ENCODE results near the gene SPATA3.

SPATA3 gene

GRCh38 chr2:231049286-231050017 is 53.5 kb downstream of the SPATA3 start:
- TF ChIP-seq, protein P1, sequence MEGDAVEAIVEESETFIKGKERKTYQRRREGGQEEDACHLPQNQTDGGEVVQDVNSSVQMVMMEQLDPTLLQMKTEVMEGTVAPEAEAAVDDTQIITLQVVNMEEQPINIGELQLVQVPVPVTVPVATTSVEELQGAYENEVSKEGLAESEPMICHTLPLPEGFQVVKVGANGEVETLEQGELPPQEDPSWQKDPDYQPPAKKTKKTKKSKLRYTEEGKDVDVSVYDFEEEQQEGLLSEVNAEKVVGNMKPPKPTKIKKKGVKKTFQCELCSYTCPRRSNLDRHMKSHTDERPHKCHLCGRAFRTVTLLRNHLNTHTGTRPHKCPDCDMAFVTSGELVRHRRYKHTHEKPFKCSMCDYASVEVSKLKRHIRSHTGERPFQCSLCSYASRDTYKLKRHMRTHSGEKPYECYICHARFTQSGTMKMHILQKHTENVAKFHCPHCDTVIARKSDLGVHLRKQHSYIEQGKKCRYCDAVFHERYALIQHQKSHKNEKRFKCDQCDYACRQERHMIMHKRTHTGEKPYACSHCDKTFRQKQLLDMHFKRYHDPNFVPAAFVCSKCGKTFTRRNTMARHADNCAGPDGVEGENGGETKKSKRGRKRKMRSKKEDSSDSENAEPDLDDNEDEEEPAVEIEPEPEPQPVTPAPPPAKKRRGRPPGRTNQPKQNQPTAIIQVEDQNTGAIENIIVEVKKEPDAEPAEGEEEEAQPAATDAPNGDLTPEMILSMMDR (IDR thresholded peaks at IDR 0.05; ENCODE audit: insufficient read depth, low read length, poor library complexity, severe bottlenecking) = no peak
- no peak for TF ChIP-seq EZH2phosphoT487 (conservative IDR thresholded peaks at IDR 0.05; ENCODE audit: low read length)
- Histone ChIP-seq H3K9me2 (replicated peaks; ENCODE audit: insufficient read depth, low read length) (no peaks in the 10 kb centered on the region), H3F3A (ENCODE audit: insufficient read depth) (no peaks in the 10 kb centered on the region), H4K20me1 (ENCODE audit: low read depth, low read length) (no peaks in the 10 kb centered on the region), H3K27ac (ENCODE audit: low read depth, low read length) (no peak overlapping the region), H3K79me2 (ENCODE audit: insufficient read depth, low read length) (no peaks in the 10 kb centered on the region), H2AFZ (ENCODE audit: low read depth, low read length, severe bottlenecking) (no peak overlapping the region), H3K4me3 (ENCODE audit: insufficient read depth, low read length, poor library complexity, severe bottlenecking) (no peak overlapping the region), H3K27me3 (ENCODE audit: low read length) (no peaks in the 10 kb centered on the region), H3K4me2 (ENCODE audit: low read depth, low read length, poor library complexity, severe bottlenecking) (no peak overlapping the region), H3K9me3 (ENCODE audit: insufficient read depth, low read length) (no peaks in the 10 kb centered on the region), H3K9ac (ENCODE audit: low read length) (no peak overlapping the region), H3K36me3 (ENCODE audit: low read length) (no peaks in the 10 kb centered on the region)

- Histone ChIP-seq H3K4me2 (ENCODE audit: low read depth, low read length, poor library complexity, severe bottlenecking) (no peak overlapping the region), H2AFZ (ENCODE audit: low read depth, low read length, severe bottlenecking) (no peak overlapping the region), H3K36me3 (ENCODE audit: low read length) (no peaks in the 10 kb centered on the region), H3F3A (ENCODE audit: insufficient read depth) (no peaks in the 10 kb centered on the region), H3K9me3 (ENCODE audit: insufficient read depth, low read length) (no peaks in the 10 kb centered on the region), H3K4me3 (ENCODE audit: insufficient read depth, low read length, poor library complexity, severe bottlenecking) (no peak overlapping the region), H3K9ac (ENCODE audit: low read length) (no peak overlapping the region), H3K27ac (ENCODE audit: low read depth, low read length) (no peak overlapping the region), H3K27me3 (ENCODE audit: low read length) (no peaks in the 10 kb centered on the region), H4K20me1 (ENCODE audit: low read depth, low read length) (no peaks in the 10 kb centered on the region), H3K9me2 (replicated peaks; ENCODE audit: insufficient read depth, low read length) (no peaks in the 10 kb centered on the region), H3K79me2 (ENCODE audit: insufficient read depth, low read length) (no peaks in the 10 kb centered on the region)
- TF ChIP-seq, protein P1 (IDR thresholded peaks at IDR 0.05; ENCODE audit: insufficient read depth, low read length, poor library complexity, severe bottlenecking) = no peak
- no peak for TF ChIP-seq EZH2phosphoT487 (conservative IDR thresholded peaks at IDR 0.05; ENCODE audit: low read length)
These were observed 54.3 kb downstream of the SPATA3 start for GRCh38 chr2:231050018-231050901.

GRCh38 chr2:231051116-231051515 is 55.2 kb downstream of the SPATA3 start:
- H3K4me3 ChIP-seq (ENCODE audit: insufficient read depth, low read length, poor library complexity, severe bottlenecking) = no peak overlapping the region
- no peaks in the 10 kb centered on the region for H3K9me2 ChIP-seq (replicated peaks; ENCODE audit: insufficient read depth, low read length)
- H3K27me3 ChIP-seq (ENCODE audit: low read length) = no peaks in the 10 kb centered on the region
- no peak overlapping the region for H2AFZ ChIP-seq (ENCODE audit: low read depth, low read length, severe bottlenecking)
- H3F3A ChIP-seq (ENCODE audit: insufficient read depth) = no peaks in the 10 kb centered on the region
- H3K79me2 ChIP-seq (ENCODE audit: insufficient read depth, low read length) = no peaks in the 10 kb centered on the region
- no peaks in the 10 kb centered on the region for H3K36me3 ChIP-seq (ENCODE audit: low read length)
- H3K9ac ChIP-seq (ENCODE audit: low read length) = no peak overlapping the region
- no peak overlapping the region for H3K4me2 ChIP-seq (ENCODE audit: low read depth, low read length, poor library complexity, severe bottlenecking)
- H3K9me3 ChIP-seq (ENCODE audit: insufficient read depth, low read length) = no peaks in the 10 kb centered on the region
- no peak overlapping the region for H3K27ac ChIP-seq (ENCODE audit: low read depth, low read length)
- TF ChIP-seq, protein P1 (IDR thresholded peaks at IDR 0.05; ENCODE audit: insufficient read depth, low read length, poor library complexity, severe bottlenecking) = no peak
- TF ChIP-seq EZH2phosphoT487 (conservative IDR thresholded peaks at IDR 0.05; ENCODE audit: low read length) = no peak
- no peaks in the 10 kb centered on the region for H4K20me1 ChIP-seq (ENCODE audit: low read depth, low read length)

Data from SU-DHL-6 (cell line).